ENCODE measurements around the gene MXRA7.

GRCh38 chr17:76723812-76724211 is 13.0 kb upstream of the MXRA7 start:
- no peak for TF ChIP-seq CTCF (IDR thresholded peaks at IDR 0.05)
- TF ChIP-seq POLR2A (IDR thresholded peaks at IDR 0.05): no peak
